B cell (primary cell): ENCODE results near the gene NMNAT1. TPM values are rescaled to one million over a fixed set of nuclear protein-coding genes. Genes with fewer than 3 reads are reported as not detected.

ENCODE experiments used
- ATAC-seq: fragments of 200-7000 bp; cut with Tn5 transposase; one replicate; pipeline ENCODE4 v1.10.0; 2021; ENCODE audit warnings: low read depth, mild to moderate bottlenecking, moderate number of reproducible peaks, moderate library complexity
- CTCF ChIA-PET: fragments of 350-600 bp; sonication (Branson Sonifier 250); formaldehyde crosslinking; loops from one replicate; lab custom pipeline; 2021; ENCODE audit warnings: antibody characterized with exemption, inconsistent platforms; lab: Charles Lee
- POLR2A ChIA-PET: fragments of 350-600 bp; sonication (Branson Sonifier 250); formaldehyde crosslinking; loops from one replicate; lab custom pipeline; 2021; ENCODE audit warnings: antibody characterized with exemption; lab: Charles Lee
- DNase-seq: peaks from one replicate; pipeline ENCODE4 v3.0.0; 2013
- H2AFZ ChIP-seq: 2 replicates; pipeline ENCODE4 v1.6.1; 2012; ENCODE audit warnings: mild to moderate bottlenecking, low read depth, low read length; ENCODE audit not compliant: insufficient read depth, poor library complexity, severe bottlenecking
- H3K27ac ChIP-seq, 2 donors: 1 replicate in 1 of 2; 2 replicates in 1 of 2; pipeline ENCODE4 v1.5.1; 2012 to 2013; ENCODE audit warnings: low read length in 2 of 2, mild to moderate bottlenecking in 2 of 2, moderate library complexity in 1 of 2
- H3K27me3 ChIP-seq, 4 experiments: fragments of 200-600 bp in 1 of 4; sonication (generic) in 1 of 4; replicated peaks in 1 of 4; 1 replicate in 2 of 4; 2 replicates in 2 of 4; pipeline versions ENCODE4 v1.6.1 to v1.7.0; 2013 to 2016; ENCODE audit warnings: low read length in 3 of 4, mild to moderate bottlenecking in 2 of 4, mixed read lengths in 1 of 4, moderate library complexity in 1 of 4; ENCODE audit not compliant: insufficient read depth in 4 of 4, control insufficient read depth in 3 of 4; ENCODE audit errors: control extremely low read depth in 1 of 4
- H3K36me3 ChIP-seq, 2 experiments: replicated peaks in 1 of 2; 1 replicate in 1 of 2; 2 replicates in 1 of 2; pipeline versions ENCODE4 v1.6.1 to v1.7.1; 2013; ENCODE audit warnings: low read length in 1 of 2; ENCODE audit not compliant: insufficient read depth in 2 of 2, control insufficient read depth in 1 of 2; ENCODE audit errors: control extremely low read depth in 1 of 2, extremely low read depth in 1 of 2
- H3K4me1 ChIP-seq, 2 donors: fragments of 200-600 bp in 1 of 2; sonication (generic) in 1 of 2; 1 replicate in 1 of 2; 2 replicates in 1 of 2; pipeline versions ENCODE4 v1.5.1 to v1.6.1; 2013 to 2017; ENCODE audit warnings: low read length in 2 of 2; ENCODE audit not compliant: control insufficient read depth in 2 of 2, insufficient read depth in 2 of 2
- H3K4me2 ChIP-seq: replicated peaks from 2 replicates; pipeline ENCODE3; 2012; ENCODE audit warnings: mild to moderate bottlenecking, low read depth, low read length; ENCODE audit not compliant: poor library complexity, severe bottlenecking
- H3K4me3 ChIP-seq, 5 experiments: fragments of 200-600 bp in 1 of 5; sonication (generic) in 1 of 5; 1 replicate in 3 of 5; 2 replicates in 2 of 5; pipeline versions ENCODE4 v1.5.1 to v1.7.0; 2011 to 2016; ENCODE audit warnings: low read length in 4 of 5, mild to moderate bottlenecking in 4 of 5, low read depth in 2 of 5, control low read depth in 1 of 5, moderate library complexity in 1 of 5; ENCODE audit not compliant: insufficient read depth in 1 of 5; ENCODE audit errors: control extremely low read depth in 1 of 5, extremely low read depth in 1 of 5
- H3K79me2 ChIP-seq: fragments of 200-600 bp; sonication (generic); one replicate; pipeline ENCODE4 v1.6.0; 2016; ENCODE audit warnings: low read length; ENCODE audit not compliant: control insufficient read depth, insufficient read depth
- H3K9ac ChIP-seq: fragments of 200-600 bp; sonication (generic); 2 replicates; pipeline ENCODE4 v1.6.1; 2017; ENCODE audit warnings: mild to moderate bottlenecking, low read length, moderate library complexity
- H3K9me3 ChIP-seq, 3 donors: one replicate each; pipeline versions ENCODE4 v1.6.1 to v1.7.1; 2013; ENCODE audit warnings: low read length in 2 of 3; ENCODE audit not compliant: control insufficient read depth in 2 of 3, insufficient read depth in 1 of 3; ENCODE audit errors: control extremely low read depth in 1 of 3
- H4K20me1 ChIP-seq: 2 replicates; pipeline ENCODE4 v1.6.0; 2012; ENCODE audit warnings: mild to moderate bottlenecking, low read length; ENCODE audit not compliant: insufficient read depth, control insufficient read depth, poor library complexity, severe bottlenecking
- H3K27ac Mint-ChIP-seq: one replicate; pipeline ENCODE4 v1.8.0; 2021; ENCODE audit warnings: mixed read lengths
- H3K27me3 Mint-ChIP-seq: one replicate; pipeline ENCODE4 v1.8.0; 2021; ENCODE audit warnings: mixed read lengths
- H3K4me1 Mint-ChIP-seq: one replicate; pipeline ENCODE4 v1.8.0; 2021; ENCODE audit warnings: mixed read lengths
- H3K4me3 Mint-ChIP-seq: one replicate; pipeline ENCODE4 v1.8.0; 2021; ENCODE audit warnings: mixed read lengths
- H3K9me3 Mint-ChIP-seq: one replicate; pipeline ENCODE4 v1.8.0; 2022; ENCODE audit warnings: mixed read lengths; ENCODE audit not compliant: insufficient read depth
- CTCF ChIP-seq: fragments of 200-600 bp; IDR thresholded peaks from one replicate; pipeline ENCODE4 v1.8.0; 2022; ENCODE audit warnings: antibody characterized with exemption, mild to moderate bottlenecking
- EZH2 ChIP-seq: IDR thresholded peaks from 2 replicates; pipeline ENCODE4 v1.6.1; 2012; ENCODE audit warnings: borderline replicate concordance, low read depth, mild to moderate bottlenecking, moderate library complexity, low read length; ENCODE audit not compliant: insufficient read depth, poor library complexity, severe bottlenecking
- WGBS: methylation state at CpG from one replicate; pipeline ENCODE4 v1.1.5; 2013; ENCODE audit warnings: missing lambda C conversion rate; ENCODE audit not compliant: insufficient coverage; 5-methylcytosine and 5-hydroxymethylcytosine counted together
- intact Hi-C: fragments of 100-400 bp; cut with micrococcal nuclease; formaldehyde crosslinking; loops from one replicate; pipeline ENCODE4 v1.10.0; 2022
- polyA plus RNA-seq: library from polyadenylated mRNA; depleted of rRNA; stranded (reverse); fragments of >200 nt; gene quantifications from 2 replicates; pipeline ENCODE4 v1.2.3, GENCODE V29; 2012
- total RNA-seq, 2 donors: library from RNA; stranded (reverse); fragments of 120-200 nt in 1 of 2; gene quantifications; 1 replicate in 1 of 2; 2 replicates in 1 of 2; pipeline versions ENCODE4 v1.2.3 to v1.2.4, GENCODE V29; 2013 to 2022

The NMNAT1 gene
- total and polyA plus RNA-seq, 2 donors (not counting 1 experiment from before 2014, with no cell fraction given): 4.5 to 8.0 TPM

GRCh38 chr1:9910423-9911178 lies 32.7 kb upstream of the NMNAT1 start:
- TF ChIP-seq EZH2: no peak
- no peak for TF ChIP-seq CTCF
- H3K4me1 Mint-ChIP-seq: peaks cover 30% of the 10 kb centered on the region
- 0% methylated on average over 44 of the region's 45 CpGs for WGBS
- H3K4me2 ChIP-seq: peak overlapping the region; percentile 80
- H3K9me3 Mint-ChIP-seq: no peaks in the 10 kb centered on the region
- H3K79me2 ChIP-seq: peaks cover 15% of the 10 kb centered on the region
- peaks cover 10 to 18% of the 10 kb centered on the region in 2 donors for H3K4me1 ChIP-seq
- H4K20me1 ChIP-seq: no peaks in the 10 kb centered on the region
- ATAC-seq (peak; percentile 89), DNase-seq (peak; percentile 99)
- peak overlapping the region; percentile 65 to 96 (median 91) for H3K4me3 ChIP-seq
- CTCF ChIA-PET: interaction anchor here (0.7 to 1.2 kb wide), 4 partner anchors 36 to 324 kb away, joined by 3 to 6 read pairs (median 4); partner anchors contain the start of gene KIF1B
- H3K36me3 ChIP-seq: no peaks in the 10 kb centered on the region
- H3K27ac Mint-ChIP-seq: peak overlapping the region; percentile 99
- H2AFZ ChIP-seq: peak overlapping the region; percentile 84
- no peaks in the 10 kb centered on the region for H3K27me3 Mint-ChIP-seq
- POLR2A ChIA-PET: interaction anchor here (0.6 to 1.4 kb wide), 4 partner anchors 32 to 337 kb away, joined by 3 to 11 read pairs (median 5); partner anchors contain the start of genes LZIC and NMNAT1
- peak overlapping the region; percentile 56 to 67 for H3K27ac ChIP-seq
- peak overlapping the region; percentile 76 for H3K9ac ChIP-seq
- no peaks in the 10 kb centered on the region for H3K27me3 ChIP-seq
- intact Hi-C loops: loop anchor here (1.0 to 5.0 kb wide), 12 partner anchors 10 to 782 kb away; partner anchors contain the start of genes CENPS, KIF1B, LZIC and NMNAT1
- H3K9me3 ChIP-seq: no peaks in the 10 kb centered on the region
- H3K4me3 Mint-ChIP-seq: peak overlapping the region; percentile 99
